Nephron progenitor cell (in vitro differentiated cells): ENCODE data around the gene MGA.

Source experiments
- DNase-seq: peaks from one replicate; pipeline ENCODE4 v3.0.0; 2021
- H3K27ac Mint-ChIP-seq: 2 replicates; pipeline ENCODE4 v1.8.0; 2021; ENCODE audit warnings: mild to moderate bottlenecking, moderate library complexity, mixed read lengths
- H3K27me3 Mint-ChIP-seq: 2 replicates; pipeline ENCODE4 v1.8.0; 2021; ENCODE audit warnings: mild to moderate bottlenecking, low read depth, mixed read lengths; ENCODE audit not compliant: poor library complexity
- H3K36me3 Mint-ChIP-seq: 2 replicates; pipeline ENCODE4 v1.8.0; 2021; ENCODE audit warnings: low read depth, mixed read lengths
- H3K4me1 Mint-ChIP-seq: 2 replicates; pipeline ENCODE4 v1.8.0; 2021; ENCODE audit warnings: mixed read lengths
- H3K4me3 Mint-ChIP-seq: 2 replicates; pipeline ENCODE4 v1.8.0; 2021; ENCODE audit warnings: mild to moderate bottlenecking, moderate library complexity, mixed read lengths
- H3K9me3 Mint-ChIP-seq: 2 replicates; pipeline ENCODE4 v1.8.0; 2021; ENCODE audit warnings: mild to moderate bottlenecking, moderate library complexity, mixed read lengths
- TF ChIP-seq, protein P1 (sequence below): fragments of 200-600 bp; sonication (generic); IDR thresholded peaks from 2 replicates; pipeline ENCODE4 v1.5.0; 2021; ENCODE audit warnings: antibody characterized with exemption

MGA gene

GRCh38 chr15:41671656-41672648 lies 11.7 kb downstream of the MGA start:
- H3K4me1 Mint-ChIP-seq = peaks cover 5% of the 10 kb centered on the region
- H3K9me3 Mint-ChIP-seq = peaks cover 16% of the 10 kb centered on the region
- H3K36me3 Mint-ChIP-seq = peaks cover 59% of the 10 kb centered on the region
- peak overlapping the region; percentile 10 for H3K27ac Mint-ChIP-seq
- H3K4me3 Mint-ChIP-seq = no peak overlapping the region
- DNase-seq = no peak
- peaks cover 4% of the 10 kb centered on the region for H3K27me3 Mint-ChIP-seq
- TF ChIP-seq, protein P1, sequence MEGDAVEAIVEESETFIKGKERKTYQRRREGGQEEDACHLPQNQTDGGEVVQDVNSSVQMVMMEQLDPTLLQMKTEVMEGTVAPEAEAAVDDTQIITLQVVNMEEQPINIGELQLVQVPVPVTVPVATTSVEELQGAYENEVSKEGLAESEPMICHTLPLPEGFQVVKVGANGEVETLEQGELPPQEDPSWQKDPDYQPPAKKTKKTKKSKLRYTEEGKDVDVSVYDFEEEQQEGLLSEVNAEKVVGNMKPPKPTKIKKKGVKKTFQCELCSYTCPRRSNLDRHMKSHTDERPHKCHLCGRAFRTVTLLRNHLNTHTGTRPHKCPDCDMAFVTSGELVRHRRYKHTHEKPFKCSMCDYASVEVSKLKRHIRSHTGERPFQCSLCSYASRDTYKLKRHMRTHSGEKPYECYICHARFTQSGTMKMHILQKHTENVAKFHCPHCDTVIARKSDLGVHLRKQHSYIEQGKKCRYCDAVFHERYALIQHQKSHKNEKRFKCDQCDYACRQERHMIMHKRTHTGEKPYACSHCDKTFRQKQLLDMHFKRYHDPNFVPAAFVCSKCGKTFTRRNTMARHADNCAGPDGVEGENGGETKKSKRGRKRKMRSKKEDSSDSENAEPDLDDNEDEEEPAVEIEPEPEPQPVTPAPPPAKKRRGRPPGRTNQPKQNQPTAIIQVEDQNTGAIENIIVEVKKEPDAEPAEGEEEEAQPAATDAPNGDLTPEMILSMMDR = no peak

GRCh38 chr15:41675337-41675736 lies 15.1 kb downstream of the MGA start:
- Mint-ChIP-seq H3K4me1 (peaks cover 5% of the 10 kb centered on the region), H3K9me3 (peaks cover 27% of the 10 kb centered on the region)

DNA sequence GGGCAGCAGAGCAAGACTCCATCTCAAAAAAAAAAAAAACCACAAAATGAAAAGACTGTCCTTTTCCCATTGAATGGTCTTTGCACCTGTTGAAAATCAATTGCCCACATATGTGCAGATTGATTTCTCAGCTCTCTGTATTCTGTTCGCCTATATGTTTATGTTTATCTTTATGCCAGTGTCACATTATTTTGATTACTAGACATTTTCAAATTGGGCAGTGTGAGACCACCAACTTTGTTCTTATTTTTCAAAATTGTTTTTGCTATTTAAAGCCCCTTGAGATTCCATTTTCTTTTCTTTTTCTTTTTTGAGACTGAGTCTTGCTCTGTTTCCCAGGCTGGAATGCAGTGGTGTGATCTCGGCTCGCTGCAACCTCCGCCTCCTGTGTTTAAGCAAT lies 18.5 kb downstream of the MGA start:
- no peaks in the 10 kb centered on the region for H3K4me1 Mint-ChIP-seq
- H3K27me3 Mint-ChIP-seq = no peaks in the 10 kb centered on the region
- peaks cover 80% of the 10 kb centered on the region for H3K36me3 Mint-ChIP-seq
- H3K27ac Mint-ChIP-seq = no peak overlapping the region
- peaks cover 27% of the 10 kb centered on the region for H3K9me3 Mint-ChIP-seq
- H3K4me3 Mint-ChIP-seq = no peak overlapping the region
- TF ChIP-seq, protein P1 = no peak
- DNase-seq = no peak

More at GRCh38 chr15:41675337-41675736, 15.1 kb downstream of the MGA start:
- peak overlapping the region; percentile 83 for H3K27ac Mint-ChIP-seq
- DNase-seq = no peak
- TF ChIP-seq, protein P1 = no peak
- H3K4me3 Mint-ChIP-seq = no peak overlapping the region
- H3K27me3 Mint-ChIP-seq = peaks cover under 1% of the 10 kb centered on the region
- peaks cover 64% of the 10 kb centered on the region for H3K36me3 Mint-ChIP-seq

DNA sequence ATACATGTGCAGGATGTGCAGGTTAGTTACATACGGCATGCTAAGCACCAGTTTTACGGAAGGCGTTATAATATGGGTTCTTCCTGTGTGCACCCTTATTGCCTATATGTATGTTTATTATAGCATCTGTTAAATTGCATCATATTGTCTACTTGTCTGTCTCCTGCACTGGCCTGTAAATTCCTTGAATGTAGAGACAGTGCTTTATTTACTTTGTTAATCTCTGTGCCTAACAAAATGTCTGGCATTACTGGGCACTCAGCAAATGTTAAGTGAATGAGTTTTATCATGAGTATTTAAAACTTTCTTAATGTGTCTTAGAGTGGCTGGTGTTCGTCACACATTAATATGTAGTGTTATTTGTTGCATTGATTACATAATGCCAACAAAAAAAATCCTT lies 23.8 kb downstream of the MGA start:
- H3K4me3 Mint-ChIP-seq = no peak overlapping the region
- TF ChIP-seq, protein P1 = no peak
- H3K27ac Mint-ChIP-seq = no peak overlapping the region
- peaks cover 15% of the 10 kb centered on the region for H3K9me3 Mint-ChIP-seq
- H3K27me3 Mint-ChIP-seq = no peaks in the 10 kb centered on the region
- no peak for DNase-seq
- no peaks in the 10 kb centered on the region for H3K4me1 Mint-ChIP-seq
- peaks cover 57% of the 10 kb centered on the region for H3K36me3 Mint-ChIP-seq

DNA sequence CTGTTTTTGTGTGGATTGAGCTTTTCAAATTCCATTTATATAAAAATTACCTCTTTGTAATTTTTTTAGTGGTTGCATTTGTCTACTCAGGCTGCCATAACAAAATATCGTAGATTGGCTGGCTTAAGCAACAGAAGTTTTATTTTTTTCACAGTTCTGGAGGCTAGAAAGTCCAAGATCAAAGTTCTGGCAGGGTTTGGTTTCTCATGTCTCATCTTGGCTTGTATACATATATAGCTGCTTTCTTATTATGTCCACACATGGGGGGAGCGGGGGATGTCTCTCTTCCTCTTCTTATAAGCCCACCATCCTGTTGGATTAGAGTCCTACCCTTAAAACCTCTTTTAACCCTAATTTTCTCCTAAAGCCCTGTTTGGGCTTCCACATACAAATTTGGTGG lies 28.5 kb downstream of the MGA start:
- no peak for DNase-seq
- no peak overlapping the region for H3K4me3 Mint-ChIP-seq
- peaks cover 7% of the 10 kb centered on the region for H3K4me1 Mint-ChIP-seq
- H3K27ac Mint-ChIP-seq = no peak overlapping the region
- H3K36me3 Mint-ChIP-seq = peaks cover 20% of the 10 kb centered on the region
- no peaks in the 10 kb centered on the region for H3K27me3 Mint-ChIP-seq
- H3K9me3 Mint-ChIP-seq = no peaks in the 10 kb centered on the region
- TF ChIP-seq, protein P1 = no peak

DNA sequence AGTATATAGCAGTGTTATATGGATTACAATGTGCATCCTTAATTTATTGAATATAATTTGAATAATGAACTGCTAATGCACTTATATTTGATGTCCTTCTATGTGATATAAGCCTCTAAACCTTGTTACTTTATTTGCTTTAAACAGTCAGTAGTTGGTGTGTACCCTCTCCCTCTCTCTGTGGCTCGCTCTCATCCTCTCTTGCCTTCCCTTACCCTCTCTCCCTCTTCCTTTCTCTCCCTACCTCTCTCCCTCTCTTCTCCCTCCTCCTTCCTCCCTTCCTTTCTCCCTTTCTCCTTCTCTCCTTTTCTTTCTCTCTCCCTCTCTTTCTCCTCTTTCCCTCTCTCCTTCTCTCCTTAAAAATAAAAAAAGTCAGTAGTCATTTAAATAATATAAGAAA lies 28.9 kb downstream of the MGA start:
- Mint-ChIP-seq H3K27ac (no peak overlapping the region), H3K4me3 (no peak overlapping the region), H3K36me3 (peaks cover 19% of the 10 kb centered on the region), H3K27me3 (no peaks in the 10 kb centered on the region), H3K9me3 (no peaks in the 10 kb centered on the region), H3K4me1 (peaks cover 7% of the 10 kb centered on the region)
- no peak for DNase-seq
- TF ChIP-seq, protein P1 = no peak
